HG02885 (cell line): ENCODE measurements around the gene WDR82.

Source experiments
- ATAC-seq: cut with Tn5 transposase; IDR thresholded peaks from one replicate; pipeline ENCODE4 v1.9.1; 2021; ENCODE audit warnings: mild to moderate bottlenecking; ENCODE audit not compliant: unreplicated experiment, poor library complexity

WDR82 gene

GRCh38 chr3:52213005-52213404 lies 65.4 kb downstream of the WDR82 start:
- ATAC-seq = no peak

GRCh38 chr3:52211268-52211891 lies 67.1 kb downstream of the WDR82 start:
- ATAC-seq = no peak

DNA sequence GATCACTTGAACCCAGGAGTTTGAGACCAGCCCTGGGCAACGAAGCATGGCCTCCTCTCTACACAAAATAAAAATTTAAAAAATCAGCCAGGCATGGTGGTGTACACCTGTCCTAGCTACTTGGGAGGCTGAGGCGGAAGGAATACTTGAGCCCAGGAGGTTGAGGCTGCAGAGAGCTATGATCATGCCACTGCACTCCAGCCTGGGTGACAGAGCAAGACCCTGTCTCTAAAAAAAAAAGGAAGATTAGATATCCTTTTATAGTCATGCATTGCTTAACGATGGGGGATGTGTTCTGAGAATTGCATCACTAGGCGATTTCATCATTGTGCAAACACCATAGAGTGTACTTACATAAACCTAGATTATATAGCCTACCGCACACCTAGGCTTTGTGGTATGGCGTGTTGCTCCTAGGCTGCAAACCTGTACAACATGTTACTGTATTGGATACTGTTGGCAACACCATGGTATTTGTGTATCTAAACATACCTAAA lies 67.9 kb downstream of the WDR82 start:
- ATAC-seq = no peak

GRCh38 chr3:52210037-52210436 lies 68.4 kb downstream of the WDR82 start:
- ATAC-seq = no peak

DNA sequence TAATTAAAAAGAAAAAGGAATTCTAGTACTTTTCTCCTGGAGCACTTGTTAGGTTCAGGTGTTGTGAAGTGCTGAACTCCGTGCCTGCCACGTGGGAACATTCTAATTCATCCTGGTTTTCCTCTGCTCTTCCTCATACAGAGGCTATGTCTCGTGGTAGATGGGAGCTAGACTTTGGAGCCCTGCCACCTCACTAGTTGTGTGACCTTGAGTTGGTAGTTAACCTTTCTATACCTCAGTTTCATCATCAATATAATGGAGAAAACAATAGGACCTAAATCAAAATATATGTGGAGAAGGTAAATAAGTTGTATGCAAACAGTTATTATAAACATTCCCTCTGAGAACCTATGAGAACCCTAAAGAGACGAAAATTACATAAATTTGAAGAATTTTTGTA lies 69.9 kb downstream of the WDR82 start:
- no peak for ATAC-seq

- no peak for ATAC-seq
Measured at GRCh38 chr3:52205727-52206372, 72.6 kb downstream of the WDR82 start.
